Loucy (cell line): ENCODE results near the gene ARHGAP28.

Experiments
- CTCF ChIP-seq: fragments of 200-600 bp; sonication (generic); conservative IDR thresholded peaks from 2 replicates; pipeline ENCODE4 v1.5.1; 2014; ENCODE audit warnings: mild to moderate bottlenecking, antibody characterized with exemption, low read length
- EZH2phosphoT487 ChIP-seq: fragments of 200-600 bp; IDR thresholded peaks from 2 replicates; pipeline ENCODE4 v1.6.1; 2018; ENCODE audit warnings: antibody characterized with exemption, mild to moderate bottlenecking, moderate library complexity, borderline replicate concordance

- TF ChIP-seq EZH2phosphoT487 (no peak), CTCF (no peak)
Measured at GRCh38 chr18:6810191-6810590, 80.7 kb downstream of the ARHGAP28 start.
